Measurements from ENCODE around the gene TCL1A. TPM values are rescaled to one million over a fixed set of nuclear protein-coding genes. Genes with fewer than 3 reads are reported as not detected.

TCL1A gene
- total RNA-seq, 1 experiment from 2014 or later: not detected

DNA sequence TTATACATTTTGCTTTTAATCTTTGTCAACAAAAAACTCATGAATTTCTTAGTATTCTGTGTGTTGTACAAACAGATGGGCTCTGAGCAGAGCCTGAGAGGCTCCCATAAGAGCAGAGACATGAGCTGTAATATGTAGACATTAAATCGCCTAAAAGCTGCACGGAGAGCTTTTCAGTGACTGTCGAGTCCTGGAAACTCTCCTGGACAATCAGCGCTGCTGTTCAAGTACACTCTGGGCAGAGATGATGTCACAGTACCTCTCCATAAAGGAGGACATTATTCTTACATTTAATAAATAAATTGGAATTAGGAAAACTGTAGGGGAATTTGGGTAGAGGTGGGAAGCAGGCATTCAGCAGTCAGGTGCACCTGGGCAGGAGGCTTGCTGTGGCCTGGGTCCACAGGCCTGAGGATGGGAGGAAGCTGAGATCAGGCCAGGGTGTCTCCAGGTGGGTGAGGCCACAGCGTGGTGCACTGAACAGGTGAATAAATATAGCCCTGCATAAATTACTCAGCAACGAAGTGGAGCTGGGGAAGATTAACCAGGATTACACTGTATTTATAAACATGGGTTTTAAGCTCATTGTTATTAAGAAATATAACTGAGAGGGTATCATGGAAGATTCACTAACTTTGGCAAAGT lies 13.3 kb upstream of the TCL1A start:
- in situ Hi-C loops (cut with HindIII; ENCODE audit: low pct_unique_long_range_greater_than_20kb, low sequenced_read_pairs) (no loop called here), intact Hi-C loops (cut with micrococcal nuclease; ENCODE audit: unreplicated experiment) (no loop called here)
- BruUV-seq (replicated peaks): no TSS peak
- no peak for ATAC-seq
- no peaks in the 10 kb centered on the region for H3K9me3 ChIP-seq (ENCODE audit: control insufficient read depth, insufficient read depth, low read depth, low read length)
- ChIA-PET CTCF (no interaction called here), POLR2A (no interaction called here)
- H3K4me1 ChIP-seq (ENCODE audit: control insufficient read depth, insufficient read depth, low read length): no peaks in the 10 kb centered on the region
- H3K27ac ChIP-seq (ENCODE audit: low read length): no peak overlapping the region
- TF ChIP-seq, protein P1, sequence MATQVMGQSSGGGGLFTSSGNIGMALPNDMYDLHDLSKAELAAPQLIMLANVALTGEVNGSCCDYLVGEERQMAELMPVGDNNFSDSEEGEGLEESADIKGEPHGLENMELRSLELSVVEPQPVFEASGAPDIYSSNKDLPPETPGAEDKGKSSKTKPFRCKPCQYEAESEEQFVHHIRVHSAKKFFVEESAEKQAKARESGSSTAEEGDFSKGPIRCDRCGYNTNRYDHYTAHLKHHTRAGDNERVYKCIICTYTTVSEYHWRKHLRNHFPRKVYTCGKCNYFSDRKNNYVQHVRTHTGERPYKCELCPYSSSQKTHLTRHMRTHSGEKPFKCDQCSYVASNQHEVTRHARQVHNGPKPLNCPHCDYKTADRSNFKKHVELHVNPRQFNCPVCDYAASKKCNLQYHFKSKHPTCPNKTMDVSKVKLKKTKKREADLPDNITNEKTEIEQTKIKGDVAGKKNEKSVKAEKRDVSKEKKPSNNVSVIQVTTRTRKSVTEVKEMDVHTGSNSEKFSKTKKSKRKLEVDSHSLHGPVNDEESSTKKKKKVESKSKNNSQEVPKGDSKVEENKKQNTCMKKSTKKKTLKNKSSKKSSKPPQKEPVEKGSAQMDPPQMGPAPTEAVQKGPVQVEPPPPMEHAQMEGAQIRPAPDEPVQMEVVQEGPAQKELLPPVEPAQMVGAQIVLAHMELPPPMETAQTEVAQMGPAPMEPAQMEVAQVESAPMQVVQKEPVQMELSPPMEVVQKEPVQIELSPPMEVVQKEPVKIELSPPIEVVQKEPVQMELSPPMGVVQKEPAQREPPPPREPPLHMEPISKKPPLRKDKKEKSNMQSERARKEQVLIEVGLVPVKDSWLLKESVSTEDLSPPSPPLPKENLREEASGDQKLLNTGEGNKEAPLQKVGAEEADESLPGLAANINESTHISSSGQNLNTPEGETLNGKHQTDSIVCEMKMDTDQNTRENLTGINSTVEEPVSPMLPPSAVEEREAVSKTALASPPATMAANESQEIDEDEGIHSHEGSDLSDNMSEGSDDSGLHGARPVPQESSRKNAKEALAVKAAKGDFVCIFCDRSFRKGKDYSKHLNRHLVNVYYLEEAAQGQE (IDR thresholded peaks at IDR 0.05; ENCODE audit: insufficient read depth in 1 of 2, low read depth in 2 of 2, low read length in 1 of 2): no peak
- no peak for TF ChIP-seq POLR2AphosphoS5 (IDR thresholded peaks at IDR 0.05; ENCODE audit: low read depth, low read length)
- TF ChIP-seq, protein P2, sequence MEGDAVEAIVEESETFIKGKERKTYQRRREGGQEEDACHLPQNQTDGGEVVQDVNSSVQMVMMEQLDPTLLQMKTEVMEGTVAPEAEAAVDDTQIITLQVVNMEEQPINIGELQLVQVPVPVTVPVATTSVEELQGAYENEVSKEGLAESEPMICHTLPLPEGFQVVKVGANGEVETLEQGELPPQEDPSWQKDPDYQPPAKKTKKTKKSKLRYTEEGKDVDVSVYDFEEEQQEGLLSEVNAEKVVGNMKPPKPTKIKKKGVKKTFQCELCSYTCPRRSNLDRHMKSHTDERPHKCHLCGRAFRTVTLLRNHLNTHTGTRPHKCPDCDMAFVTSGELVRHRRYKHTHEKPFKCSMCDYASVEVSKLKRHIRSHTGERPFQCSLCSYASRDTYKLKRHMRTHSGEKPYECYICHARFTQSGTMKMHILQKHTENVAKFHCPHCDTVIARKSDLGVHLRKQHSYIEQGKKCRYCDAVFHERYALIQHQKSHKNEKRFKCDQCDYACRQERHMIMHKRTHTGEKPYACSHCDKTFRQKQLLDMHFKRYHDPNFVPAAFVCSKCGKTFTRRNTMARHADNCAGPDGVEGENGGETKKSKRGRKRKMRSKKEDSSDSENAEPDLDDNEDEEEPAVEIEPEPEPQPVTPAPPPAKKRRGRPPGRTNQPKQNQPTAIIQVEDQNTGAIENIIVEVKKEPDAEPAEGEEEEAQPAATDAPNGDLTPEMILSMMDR (IDR thresholded peaks at IDR 0.05): no peak
- TF ChIP-seq TCF7L2 (IDR thresholded peaks at IDR 0.05; ENCODE audit: low read depth, low read length): no peak
- no peak for TF ChIP-seq SIN3A (IDR thresholded peaks at IDR 0.05; ENCODE audit: borderline replicate concordance, insufficient read depth, low read depth, low read length)
- no peak overlapping the region for H3K4me3 ChIP-seq (ENCODE audit: low read depth in 2 of 2, low read length in 2 of 2)
- no peaks in the 10 kb centered on the region; the same call in 1 of the 2 replicates for H3K27me3 ChIP-seq (ENCODE audit: control insufficient read depth, insufficient read depth, low read length)
- DNase-seq (ENCODE audit: low read depth, low spot score): no peak
- no peaks in the 10 kb centered on the region for H3K36me3 ChIP-seq (ENCODE audit: control insufficient read depth, insufficient read depth, low read length)

DNA sequence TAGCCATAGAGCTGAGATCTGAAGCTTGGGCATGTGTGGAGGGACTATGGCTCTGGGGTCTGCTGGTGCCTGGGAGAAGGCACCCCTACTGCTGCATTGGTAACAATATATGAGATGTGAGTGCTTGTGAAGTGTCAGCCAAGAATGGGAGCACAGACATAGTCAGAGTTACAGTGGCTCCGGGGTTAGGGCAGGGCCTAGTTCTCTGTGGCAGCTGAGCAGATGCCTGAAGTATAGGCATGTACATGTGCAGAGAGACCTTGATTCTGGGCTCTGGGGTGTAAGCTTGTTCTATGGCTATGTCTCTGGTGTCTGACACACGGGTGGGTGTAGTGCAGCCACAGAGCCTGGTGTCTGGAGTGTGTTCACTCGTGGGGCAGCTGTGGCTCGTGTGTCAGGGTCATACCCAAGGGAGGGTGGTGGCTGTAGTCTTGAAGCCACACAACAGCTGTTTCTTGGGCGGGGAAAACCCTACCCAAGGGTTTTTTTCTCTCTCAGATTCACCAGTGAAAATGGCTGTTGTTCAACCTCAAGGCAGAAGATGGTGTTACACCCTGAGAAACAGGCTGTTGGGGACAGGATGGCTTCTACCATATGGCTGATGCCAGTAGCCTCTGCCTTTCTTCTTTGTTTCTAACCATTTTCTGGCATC lies 11.9 kb upstream of the TCL1A start:
- in situ Hi-C loops (cut with HindIII; ENCODE audit: low pct_unique_long_range_greater_than_20kb, low sequenced_read_pairs): no loop called here
- Histone ChIP-seq H3K9me3 (ENCODE audit: control insufficient read depth, insufficient read depth, low read depth, low read length) (no peaks in the 10 kb centered on the region), H3K4me1 (ENCODE audit: control insufficient read depth, insufficient read depth, low read length) (no peaks in the 10 kb centered on the region), H3K36me3 (ENCODE audit: control insufficient read depth, insufficient read depth, low read length) (no peaks in the 10 kb centered on the region), H3K4me3 (ENCODE audit: low read depth in 2 of 2, low read length in 2 of 2) (no peak overlapping the region), H3K27me3 (ENCODE audit: control insufficient read depth, insufficient read depth, low read length) (no peaks in the 10 kb centered on the region; the same call in 1 of the 2 replicates), H3K27ac (ENCODE audit: low read length) (no peak overlapping the region)
- intact Hi-C loops (cut with micrococcal nuclease; ENCODE audit: unreplicated experiment): no loop called here
- ChIA-PET POLR2A (no interaction called here), CTCF (no interaction called here)
- DNase-seq (ENCODE audit: low read depth, low spot score) (no peak), ATAC-seq (no peak)
- no peak for TF ChIP-seq TCF7L2 (IDR thresholded peaks at IDR 0.05; ENCODE audit: low read depth, low read length)
- no peak for TF ChIP-seq POLR2AphosphoS5 (IDR thresholded peaks at IDR 0.05; ENCODE audit: low read depth, low read length)
- TF ChIP-seq, protein P1 (IDR thresholded peaks at IDR 0.05; ENCODE audit: insufficient read depth in 1 of 2, low read depth in 2 of 2, low read length in 1 of 2): no peak
- TF ChIP-seq SIN3A (IDR thresholded peaks at IDR 0.05; ENCODE audit: borderline replicate concordance, insufficient read depth, low read depth, low read length): no peak
- TF ChIP-seq, protein P2 (IDR thresholded peaks at IDR 0.05): no peak
- no TSS peak for BruUV-seq (replicated peaks)

Measured in Panc1 (cell line).